ENCODE results near the gene CCDC141.

The CCDC141 gene

GRCh38 chr2:178787934-178788333 is 262.0 kb downstream of the CCDC141 start:
- Histone ChIP-seq H3K4me3 (no peak overlapping the region), H3K27ac (no peak overlapping the region)
- DNase-seq (ENCODE audit: low spot score), result no peak
- TF ChIP-seq CTCF (IDR thresholded peaks at IDR 0.05), result no peak

GRCh38 chr2:178787155-178787554 is 262.8 kb downstream of the CCDC141 start:
- no peak for TF ChIP-seq CTCF (IDR thresholded peaks at IDR 0.05)
- Histone ChIP-seq H3K27ac (no peak overlapping the region), H3K4me3 (no peak overlapping the region)
- DNase-seq (ENCODE audit: low spot score), result no peak

DNA sequence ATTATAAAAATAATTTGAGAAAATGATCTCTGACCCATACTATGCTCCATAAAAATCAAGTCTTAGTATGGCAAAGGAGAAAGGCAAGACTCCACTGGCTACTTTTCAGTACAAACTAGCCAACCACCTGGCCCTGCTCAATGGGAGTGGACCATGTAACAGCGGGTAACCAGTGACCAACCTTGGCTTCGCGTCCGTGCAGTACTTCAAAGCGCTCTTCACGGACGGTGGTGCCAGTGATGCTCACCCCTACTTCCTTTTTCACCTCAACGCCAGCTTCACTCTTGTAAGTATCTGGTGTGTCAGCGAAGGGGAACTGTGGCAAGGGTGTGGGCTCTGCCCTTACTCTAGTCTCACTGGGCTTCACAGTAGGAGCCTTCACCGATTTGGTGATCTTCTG is 266.0 kb downstream of the CCDC141 start:
- no peak for DNase-seq (ENCODE audit: low spot score)
- no peak for TF ChIP-seq CTCF (IDR thresholded peaks at IDR 0.05)
- no peak overlapping the region for H3K27ac ChIP-seq
- no peak overlapping the region for H3K4me3 ChIP-seq

DNA sequence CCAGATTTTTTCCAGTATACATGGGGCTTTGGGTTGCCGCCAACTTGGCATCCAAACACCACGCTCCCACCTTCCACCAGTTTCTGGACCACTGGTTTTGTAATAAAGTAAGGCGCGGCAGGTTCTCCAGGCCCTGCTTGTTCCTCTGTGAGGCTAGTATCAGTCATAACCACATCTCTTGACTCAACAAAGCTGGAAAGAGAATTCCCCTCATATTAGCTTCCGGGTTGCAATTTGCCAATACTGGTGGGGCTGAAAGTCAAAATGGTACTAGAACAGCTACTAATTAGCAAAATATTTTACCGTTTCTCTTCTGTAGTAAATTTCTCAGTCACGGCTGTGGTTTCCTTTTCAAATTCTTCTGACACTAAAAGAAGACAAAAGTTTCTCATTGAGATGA is 267.7 kb downstream of the CCDC141 start:
- no peak for TF ChIP-seq CTCF (IDR thresholded peaks at IDR 0.05)
- Histone ChIP-seq H3K27ac (no peak overlapping the region), H3K4me3 (no peak overlapping the region)
- no peak for DNase-seq (ENCODE audit: low spot score)
